H1 (cell line): ENCODE measurements around the gene GABRA6. TPM values are rescaled to one million over a fixed set of nuclear protein-coding genes. Genes with fewer than 3 reads are reported as not detected.
"Not testable (repeated sequence)": the region's sequence is repeated elsewhere in the genome, so short reads cannot be mapped to it uniquely, and the experiment has no call there.

Experiments used
- CTCF ChIA-PET: fragments of 300-600 bp; sonication (Branson Sonifier 250); formaldehyde crosslinking; loops from one replicate; lab custom pipeline; 2021; ENCODE audit not compliant: partially characterized antibody; lab: Charles Lee
- POLR2A ChIA-PET: fragments of 300-600 bp; sonication (Branson Sonifier 250); formaldehyde crosslinking; loops from one replicate; lab custom pipeline; 2021; ENCODE audit warnings: inconsistent platforms; ENCODE audit not compliant: partially characterized antibody; lab: Charles Lee
- DNase-seq, 2 experiments: peaks; one replicate each; pipeline versions ENCODE4 v3.0.0 to v3.0.0-alpha.2; 2010 to 2022; ENCODE audit warnings: low spot score in 2 of 2, low read depth in 1 of 2, mixed read lengths in 1 of 2
- FAIRE-seq: peaks from 2 replicates; lab custom pipeline; 2011; peaks lifted over from hg19 to GRCh38; lab: Jason Lieb, UNC
- H2AFZ ChIP-seq: 2 replicates; pipeline ENCODE4 v1.8.1; 2012; ENCODE audit warnings: low read length, inconsistent platforms
- H2AK5ac ChIP-seq: 2 replicates; pipeline ENCODE4 v1.6.1; 2013; ENCODE audit warnings: low read depth, low read length
- H2BK120ac ChIP-seq: replicated peaks from 2 replicates; pipeline ENCODE3; 2013; ENCODE audit warnings: low read depth, low read length, inconsistent platforms
- H2BK12ac ChIP-seq: 2 replicates; pipeline ENCODE4 v1.6.1; 2013; ENCODE audit warnings: low read depth, low read length
- H2BK15ac ChIP-seq: 2 replicates; pipeline ENCODE4 v1.6.1; 2013; ENCODE audit warnings: low read length
- H2BK20ac ChIP-seq: 2 replicates; pipeline ENCODE4 v1.6.1; 2013; ENCODE audit warnings: low read length
- H2BK5ac ChIP-seq: 2 replicates; pipeline ENCODE4 v1.6.1; 2013; ENCODE audit warnings: low read depth, low read length
- H3K14ac ChIP-seq: 2 replicates; pipeline ENCODE4 v1.6.1; 2013; ENCODE audit warnings: inconsistent platforms; ENCODE audit not compliant: insufficient read length
- H3K18ac ChIP-seq: 2 replicates; pipeline ENCODE4 v1.6.1; 2013; ENCODE audit warnings: low read length; ENCODE audit errors: extremely low read depth
- H3K23ac ChIP-seq: 2 replicates; pipeline ENCODE4 v1.6.1; 2013; ENCODE audit warnings: inconsistent platforms; ENCODE audit not compliant: insufficient read length
- H3K23me2 ChIP-seq: 2 replicates; pipeline ENCODE4 v1.6.1; 2013; ENCODE audit warnings: low read depth, low read length
- H3K27ac ChIP-seq: 2 replicates; pipeline ENCODE4 v1.6.1; 2011; ENCODE audit warnings: low read depth, low read length, inconsistent platforms
- H3K27me3 ChIP-seq, 4 experiments: replicated peaks in 1 of 4; 1 replicate in 1 of 4; 2 replicates in 3 of 4; pipeline versions ENCODE4 v1.6.1 to v1.8.1; 2011 to 2013; ENCODE audit warnings: low read length in 3 of 4, mild to moderate bottlenecking in 3 of 4, inconsistent platforms in 2 of 4, mixed read lengths in 2 of 4, moderate library complexity in 1 of 4; ENCODE audit not compliant: control insufficient read depth in 3 of 4, insufficient read depth in 3 of 4; ENCODE audit errors: extremely low read depth in 1 of 4
- H3K36me3 ChIP-seq, 4 experiments: 2 replicates each; pipeline versions ENCODE4 v1.6.1 to v1.8.1; 2011 to 2013; ENCODE audit warnings: mild to moderate bottlenecking in 4 of 4, low read length in 3 of 4, moderate library complexity in 2 of 4, control low read depth in 1 of 4, inconsistent platforms in 1 of 4; ENCODE audit not compliant: insufficient read depth in 4 of 4, control insufficient read depth in 2 of 4
- H3K4ac ChIP-seq: replicated peaks from 2 replicates; pipeline ENCODE3; 2013; ENCODE audit warnings: low read length, low read depth, mixed read lengths, inconsistent platforms; ENCODE audit not compliant: insufficient read length
- H3K4me1 ChIP-seq, 4 experiments: replicated peaks in 1 of 4; 1 replicate in 1 of 4; 2 replicates in 3 of 4; pipeline versions ENCODE4 v1.6.1 to v1.8.1; 2011 to 2013; ENCODE audit warnings: low read length in 3 of 4, inconsistent platforms in 2 of 4, mixed read lengths in 1 of 4; ENCODE audit not compliant: insufficient read depth in 4 of 4, control insufficient read depth in 3 of 4
- H3K4me2 ChIP-seq, 2 experiments: 2 replicates each; pipeline versions ENCODE4 v1.6.1 to v1.8.1; 2011 to 2013; ENCODE audit warnings: low read depth in 2 of 2, low read length in 2 of 2, control low read depth in 1 of 2, inconsistent platforms in 1 of 2, mild to moderate bottlenecking in 1 of 2; ENCODE audit not compliant: insufficient read depth in 1 of 2
- H3K4me3 ChIP-seq, 4 experiments: fragments of 200-600, 300-600 bp in 1 of 4; sonication (generic), shearing (Covaris generic), sonication (Bioruptor Twin) in 1 of 4; 2 replicates each; pipeline versions ENCODE4 v1.5.1 to v1.8.1; 2011 to 2016; ENCODE audit warnings: low read length in 4 of 4, low read depth in 3 of 4, control low read depth in 2 of 4, inconsistent platforms in 2 of 4, mild to moderate bottlenecking in 2 of 4, mixed read lengths in 1 of 4, moderate library complexity in 1 of 4; ENCODE audit not compliant: insufficient read depth in 2 of 4; ENCODE audit errors: extremely low read depth in 1 of 4
- H3K56ac ChIP-seq: replicated peaks from 2 replicates; pipeline ENCODE3; 2013; ENCODE audit warnings: low read depth, mild to moderate bottlenecking, mixed read lengths, low read length, inconsistent platforms; ENCODE audit not compliant: insufficient read length
- H3K79me1 ChIP-seq: 2 replicates; pipeline ENCODE4 v1.6.1; 2013; ENCODE audit warnings: low read depth, low read length, control low read depth
- H3K79me2 ChIP-seq, 2 experiments: 2 replicates each; pipeline versions ENCODE4 v1.6.1 to v1.8.1; 2012 to 2013; ENCODE audit warnings: low read length in 2 of 2, mild to moderate bottlenecking in 2 of 2, inconsistent platforms in 1 of 2; ENCODE audit not compliant: insufficient read depth in 2 of 2, control insufficient read depth in 1 of 2
- H3K9ac ChIP-seq, 4 experiments: replicated peaks in 1 of 4; 1 replicate in 1 of 4; 2 replicates in 3 of 4; pipeline versions ENCODE4 v1.6.1 to v1.8.1; 2011 to 2013; ENCODE audit warnings: low read depth in 3 of 4, low read length in 3 of 4, control low read depth in 2 of 4, mild to moderate bottlenecking in 2 of 4, moderate library complexity in 2 of 4, inconsistent platforms in 1 of 4; ENCODE audit errors: extremely low read depth in 1 of 4
- H3K9me3 ChIP-seq, 2 experiments: 2 replicates each; pipeline versions ENCODE4 v1.6.1 to v1.8.1; 2012 to 2013; ENCODE audit warnings: mild to moderate bottlenecking in 2 of 2, moderate library complexity in 2 of 2, control low read depth in 1 of 2, inconsistent platforms in 1 of 2, low read depth in 1 of 2, low read length in 1 of 2, mixed read lengths in 1 of 2; ENCODE audit not compliant: insufficient read depth in 2 of 2
- H4K20me1 ChIP-seq, 2 experiments: replicated peaks in 1 of 2; 2 replicates each; pipeline versions ENCODE3 to v1.8.1; 2011 to 2013; ENCODE audit warnings: inconsistent platforms in 2 of 2, low read length in 2 of 2, mild to moderate bottlenecking in 1 of 2; ENCODE audit not compliant: insufficient read depth in 2 of 2, control insufficient read depth in 1 of 2
- H4K5ac ChIP-seq: 2 replicates; pipeline ENCODE4 v1.6.1; 2013; ENCODE audit warnings: low read length, low read depth, mixed read lengths, inconsistent platforms; ENCODE audit not compliant: insufficient read length
- H4K8ac ChIP-seq: 2 replicates; pipeline ENCODE4 v1.8.0; 2013; ENCODE audit warnings: mild to moderate bottlenecking, moderate library complexity, low read length, inconsistent platforms; ENCODE audit not compliant: insufficient read depth; ENCODE audit errors: extremely low read depth
- H4K91ac ChIP-seq: replicated peaks from 2 replicates; pipeline ENCODE3; 2013; ENCODE audit warnings: low read length, mixed read lengths, inconsistent platforms; ENCODE audit not compliant: insufficient read length
- WGBS, 2 experiments: shearing (Covaris generic) in 1 of 2; methylation state at CpG; one replicate each; pipeline versions ENCODE4 v1.1.6 to v1.1.7; 2013 to 2015; ENCODE audit warnings: low lambda C conversion rate in 2 of 2, mixed read lengths in 2 of 2, inconsistent platforms in 1 of 2, low coverage in 1 of 2, missing lambda C conversion rate in 1 of 2; ENCODE audit not compliant: insufficient replicate concordance in 2 of 2, insufficient coverage in 1 of 2, insufficient read length in 1 of 2; ENCODE audit errors: extremely low coverage in 1 of 2, missing lambda C conversion rate in 1 of 2; 5-methylcytosine and 5-hydroxymethylcytosine counted together
- polyA plus RNA-seq, 7 experiments: library from polyadenylated mRNA; depleted of rRNA in 3 of 7; stranded (reverse) in 5 of 7; unstranded in 2 of 7; fragments of >200 nt in 5 of 7; fragments of 200-250 nt in 2 of 7; gene quantifications; 1 replicate in 5 of 7; 2 replicates in 1 of 7; 4 replicates in 1 of 7; pipeline versions ENCODE4 v1.2.1 to v1.2.3, GENCODE V29; 2011 to 2013; ENCODE audit warnings: missing spikeins in 2 of 7, mixed read lengths in 2 of 7
- total RNA-seq: library from RNA; stranded (reverse); fragmentation: NEBNext Ultra II Directional; extraction: Animal tissue kit (Norgen Biotek cat#: 25700); gene quantifications from 2 replicates; pipeline ENCODE4 v1.2.1, GENCODE V29; 2021

The GABRA6 gene
- total and polyA plus RNA-seq, 2 of the 8 experiments (the other 6 are each of a cell fraction or from before 2014, with no cell fraction given): not detected

DNA sequence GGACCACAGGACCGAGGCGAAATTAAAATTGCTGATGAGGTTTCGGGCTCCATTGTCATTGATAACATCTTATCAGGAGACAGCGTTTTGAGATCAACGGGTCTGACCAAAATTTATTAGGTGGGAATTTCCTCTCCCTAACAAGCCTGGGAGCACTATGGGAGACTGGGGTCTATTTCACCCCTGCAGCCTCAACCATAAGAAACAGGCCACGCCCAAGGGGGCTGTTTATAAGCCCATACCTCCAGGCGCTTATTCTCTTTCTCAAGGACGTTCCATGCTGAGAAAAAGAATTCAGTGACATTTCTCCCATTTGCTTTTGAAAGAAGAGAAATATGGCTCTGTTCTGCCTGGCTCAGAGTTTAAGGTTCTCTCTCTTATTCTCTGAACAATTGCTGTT, 33.6 kb upstream of the GABRA6 start:
- POLR2A ChIA-PET, H3K9ac ChIP-seq, H2AK5ac ChIP-seq, H2BK12ac ChIP-seq, H4K91ac ChIP-seq, H2BK5ac ChIP-seq, H3K27me3 ChIP-seq, H4K8ac ChIP-seq, CTCF ChIA-PET, FAIRE-seq, H3K23me2 ChIP-seq, H2BK20ac ChIP-seq, H3K4ac ChIP-seq, H3K56ac ChIP-seq, H4K20me1 ChIP-seq, H2BK15ac ChIP-seq, H3K27ac ChIP-seq, DNase-seq, H3K4me1 ChIP-seq, H3K23ac ChIP-seq, H3K9me3 ChIP-seq, H3K79me1 ChIP-seq, H3K79me2 ChIP-seq, H2AFZ ChIP-seq, H2BK120ac ChIP-seq, H3K18ac ChIP-seq, H3K14ac ChIP-seq, H3K36me3 ChIP-seq, H4K5ac ChIP-seq: not testable (repeated sequence)
- peak overlapping the region in 1 of 4 experiments; percentile 39; a peak in 1 of 8 replicates for H3K4me3 ChIP-seq
- H3K4me2 ChIP-seq: peak overlapping the region in 1 of 2 experiments; percentile 46; a peak in 1 of 4 replicates
- WGBS, 2 experiments: 15% methylated on average over 8 of the region's 8 CpGs; no CpG with 5 or more reads in 1 of the 2 experiments
